ENCODE data around the gene CASP6.

GRCh38 chr4:109702950-109703663 is at the start of gene CASP6:
- TF ChIP-seq CTCF (IDR thresholded peaks at IDR 0.05) (no peak), POLR2A (IDR thresholded peaks at IDR 0.05) (no peak)
